Colonic mucosa (tissue), 4 donors: ENCODE measurements around the gene TMEM39B. TPM values are rescaled to one million over a fixed set of nuclear protein-coding genes. Genes with fewer than 3 reads are reported as not detected.

Experiments used
- DNase-seq: peaks from one replicate; pipeline ENCODE4 v3.0.0-alpha.2; 2020
- H3K27ac ChIP-seq: fragments of 200-600 bp; one replicate; pipeline ENCODE4 v1.8.0; 2021
- H3K27me3 ChIP-seq: fragments of 200-600 bp; one replicate; pipeline ENCODE4 v1.8.0; 2021
- H3K36me3 ChIP-seq: fragments of 200-600 bp; one replicate; pipeline ENCODE4 v1.8.0; 2021
- H3K4me1 ChIP-seq: fragments of 200-600 bp; one replicate; pipeline ENCODE4 v1.8.0; 2021; ENCODE audit warnings: mild to moderate bottlenecking
- H3K4me3 ChIP-seq: fragments of 200-600 bp; one replicate; pipeline ENCODE4 v1.8.0; 2021
- H3K9ac ChIP-seq, 2 donors: one replicate each; pipeline ENCODE4 v1.7.0; 2013; ENCODE audit warnings: control low read depth in 2 of 2, low read depth in 2 of 2, low read length in 2 of 2
- H3K9me3 ChIP-seq: fragments of 200-600 bp; one replicate; pipeline ENCODE4 v1.8.0; 2021
- CTCF ChIP-seq: fragments of 200-600 bp; IDR thresholded peaks from one replicate; pipeline ENCODE4 v1.8.0; 2022; ENCODE audit warnings: antibody characterized with exemption, mild to moderate bottlenecking
- intact Hi-C: fragments of 100-400 bp; cut with DNase I; formaldehyde crosslinking; loops from one replicate; pipeline ENCODE4 v1.14.1; 2022
- total RNA-seq, 2 donors: library from RNA; stranded (reverse); fragmentation: NEBNext Ultra II Directional in 1 of 2; extraction: Animal tissue kit (Norgen Biotek cat#: 25700) in 1 of 2; gene quantifications; one replicate each; pipeline ENCODE4 v1.2.1, GENCODE V29; 2021
- donor health status: healthy.
- donor health status: DM: no; HTN: no; CAD: no.
- donor health status: DM: no; HTN: no; CAD: no.

Gene TMEM39B
- total RNA-seq, 2 donors from 2014 or later = 12.3 to 18.2 TPM

DNA sequence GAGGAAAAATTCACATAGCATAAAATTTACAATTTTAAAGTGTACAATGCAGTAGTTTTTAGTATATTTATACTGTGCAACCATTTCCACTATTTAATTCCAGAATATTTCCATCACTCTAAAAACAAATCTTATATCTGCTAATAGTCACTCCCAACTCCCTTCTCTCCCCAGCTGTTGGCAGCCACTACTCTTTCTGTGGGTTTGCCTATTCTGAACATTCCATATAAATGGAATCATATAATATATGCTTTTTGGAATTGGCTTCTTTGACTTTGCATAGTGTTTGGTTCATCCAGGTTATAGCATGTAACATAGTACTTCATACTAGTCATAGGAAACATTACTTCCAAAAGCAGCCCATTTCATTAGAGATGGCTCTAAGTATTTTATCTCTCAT lies 25.0 kb upstream of the TMEM39B start:
- no peak for DNase-seq
- TF ChIP-seq CTCF = no peak
- no peaks in the 10 kb centered on the region for H3K27me3 ChIP-seq
- intact Hi-C loops = no loop called here
- no peaks in the 10 kb centered on the region for H3K36me3 ChIP-seq
- no peaks in the 10 kb centered on the region for H3K4me1 ChIP-seq
- no peaks in the 10 kb centered on the region for H3K9me3 ChIP-seq
- no peak overlapping the region for H3K27ac ChIP-seq
- H3K4me3 ChIP-seq = no peak overlapping the region
- H3K9ac ChIP-seq = no peak overlapping the region

- intact Hi-C loops = no loop called here
- H3K36me3 ChIP-seq = no peaks in the 10 kb centered on the region
- no peaks in the 10 kb centered on the region for H3K9me3 ChIP-seq
- no peaks in the 10 kb centered on the region for H3K4me1 ChIP-seq
- H3K27ac ChIP-seq = no peak overlapping the region
- no peaks in the 10 kb centered on the region for H3K27me3 ChIP-seq
- H3K9ac ChIP-seq = no peak overlapping the region
- DNase-seq = no peak
- no peak overlapping the region for H3K4me3 ChIP-seq
- no peak for TF ChIP-seq CTCF
Measured at GRCh38 chr1:32048440-32048839, 24.3 kb upstream of the TMEM39B start.

- Histone ChIP-seq H3K9ac (no peak overlapping the region), H3K27me3 (no peaks in the 10 kb centered on the region), H3K9me3 (no peaks in the 10 kb centered on the region), H3K4me3 (no peak overlapping the region), H3K27ac (no peak overlapping the region), H3K4me1 (no peaks in the 10 kb centered on the region), H3K36me3 (peaks cover 10% of the 10 kb centered on the region)
- no peak for DNase-seq
- no peak for TF ChIP-seq CTCF
- intact Hi-C loops = no loop called here
Measured at GRCh38 chr1:32051706-32052105, 21.0 kb upstream of the TMEM39B start.

- no peaks in the 10 kb centered on the region for H3K27me3 ChIP-seq
- intact Hi-C loops = no loop called here
- no peak overlapping the region for H3K9ac ChIP-seq
- H3K27ac ChIP-seq = no peak overlapping the region
- no peaks in the 10 kb centered on the region for H3K9me3 ChIP-seq
- no peak for TF ChIP-seq CTCF
- no peak overlapping the region for H3K4me3 ChIP-seq
- H3K36me3 ChIP-seq = peaks cover 10% of the 10 kb centered on the region
- DNase-seq = no peak
- no peaks in the 10 kb centered on the region for H3K4me1 ChIP-seq
Measured at GRCh38 chr1:32052887-32053286, 19.9 kb upstream of the TMEM39B start.

DNA sequence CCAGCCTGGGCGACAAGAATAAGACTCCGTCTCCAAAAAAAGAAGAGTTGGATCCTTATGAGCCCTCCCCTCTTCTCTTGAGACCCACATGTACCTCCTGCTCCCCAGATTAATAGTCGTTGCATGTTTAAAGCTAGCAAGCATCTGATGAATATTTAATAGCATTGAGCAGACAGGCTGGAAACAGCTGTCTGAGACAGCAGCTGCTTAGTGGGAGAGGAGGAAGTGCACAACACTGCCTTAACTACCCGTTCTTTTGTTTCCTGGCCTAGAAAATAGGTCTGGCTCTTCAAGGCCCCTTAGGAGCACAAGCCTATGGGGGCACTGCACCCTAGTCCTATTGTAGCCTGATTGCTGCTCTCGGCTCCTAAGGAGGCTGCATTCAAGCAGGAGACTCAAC lies 17.3 kb upstream of the TMEM39B start:
- no peak for DNase-seq
- H3K27ac ChIP-seq = no peak overlapping the region
- H3K9me3 ChIP-seq = no peaks in the 10 kb centered on the region
- no peak overlapping the region for H3K4me3 ChIP-seq
- intact Hi-C loops = no loop called here
- no peak for TF ChIP-seq CTCF
- H3K27me3 ChIP-seq = no peaks in the 10 kb centered on the region
- H3K4me1 ChIP-seq = no peaks in the 10 kb centered on the region
- H3K36me3 ChIP-seq = peaks cover 12% of the 10 kb centered on the region
- H3K9ac ChIP-seq = no peak overlapping the region

- H3K4me1 ChIP-seq = no peaks in the 10 kb centered on the region
- intact Hi-C loops = no loop called here
- no peak overlapping the region for H3K27ac ChIP-seq
- H3K9me3 ChIP-seq = no peaks in the 10 kb centered on the region
- no peak for TF ChIP-seq CTCF
- H3K9ac ChIP-seq = no peak overlapping the region
- DNase-seq = no peak
- H3K27me3 ChIP-seq = no peaks in the 10 kb centered on the region
- no peak overlapping the region for H3K4me3 ChIP-seq
- peaks cover 16% of the 10 kb centered on the region for H3K36me3 ChIP-seq
Measured at GRCh38 chr1:32056598-32056997, 16.1 kb upstream of the TMEM39B start.
